PC-9 (cell line): Measurements from ENCODE around the gene MAML3.

Experiments
- CTCF ChIP-seq: fragments of 200-600 bp; sonication (generic); conservative IDR thresholded peaks from 2 replicates; pipeline ENCODE4 v1.6.1; 2017; ENCODE audit warnings: mixed run types, antibody characterized with exemption, mild to moderate bottlenecking, moderate library complexity
- EZH2 ChIP-seq: fragments of 200-600 bp; sonication (generic); IDR thresholded peaks from 2 replicates; pipeline ENCODE4 v1.8.0; 2017; ENCODE audit warnings: antibody characterized with exemption, low read depth

GRCh38 chr4:139838811-139839210 lies 315.2 kb downstream of the MAML3 start:
- no peak for TF ChIP-seq EZH2
- TF ChIP-seq CTCF, result no peak
